NCI-H345 treated with DMSO at 0.1 percent for 48 hours (cell line): ENCODE data around the gene KMT2D.

Experiments used
- DNase-seq: peaks from one replicate; lab custom pipeline; 2025; ENCODE audit not compliant: unreplicated experiment; lab: John Stamatoyannopoulos, UW

Gene KMT2D

GRCh38 chr12:49038291-49038955 lies 22.2 kb downstream of the KMT2D start:
- DNase-seq: no peak

GRCh38 chr12:49037947-49038237 lies 22.7 kb downstream of the KMT2D start:
- no peak for DNase-seq

- DNase-seq: no peak
Measured at GRCh38 chr12:49037111-49037946, 23.3 kb downstream of the KMT2D start.

- no peak for DNase-seq
Measured at GRCh38 chr12:49036029-49036428, 24.6 kb downstream of the KMT2D start.

GRCh38 chr12:49034286-49034622 lies 26.3 kb downstream of the KMT2D start:
- no peak for DNase-seq

GRCh38 chr12:49033611-49034285 lies 26.8 kb downstream of the KMT2D start:
- DNase-seq: no peak

- no peak for DNase-seq
Measured at GRCh38 chr12:49032679-49033447, 27.7 kb downstream of the KMT2D start.

- no peak for DNase-seq
Measured at GRCh38 chr12:49032276-49032675, 28.3 kb downstream of the KMT2D start.

- DNase-seq: no peak
Measured at GRCh38 chr12:49031573-49032161, 28.9 kb downstream of the KMT2D start.

- DNase-seq: no peak
Measured at GRCh38 chr12:49030714-49031572, 29.7 kb downstream of the KMT2D start.

- DNase-seq: no peak
Measured at GRCh38 chr12:49030119-49030518, 30.5 kb downstream of the KMT2D start.

GRCh38 chr12:49028666-49029275 lies 31.8 kb downstream of the KMT2D start:
- no peak for DNase-seq

GRCh38 chr12:49027846-49028555 lies 32.6 kb downstream of the KMT2D start:
- DNase-seq: no peak

- no peak for DNase-seq
Measured at GRCh38 chr12:49026678-49027480, 33.7 kb downstream of the KMT2D start.

- no peak for DNase-seq
Measured at GRCh38 chr12:49026101-49026500, 34.5 kb downstream of the KMT2D start.

- no peak for DNase-seq
Measured at GRCh38 chr12:49025463-49025862, 35.1 kb downstream of the KMT2D start.

- no peak for DNase-seq
Measured at GRCh38 chr12:49024543-49024942, 36.1 kb downstream of the KMT2D start.

- no peak for DNase-seq
Measured at GRCh38 chr12:49023812-49024211, 36.8 kb downstream of the KMT2D start.
